GM12873 (cell line): ENCODE results near the gene ERFL.

Source experiments
- TF ChIP-seq, protein P1 (sequence below): IDR thresholded peaks from 2 replicates; pipeline ENCODE4 v1.5.1; 2012; ENCODE audit warnings: low read depth, mild to moderate bottlenecking, moderate library complexity, low read length, control low read depth; ENCODE audit not compliant: insufficient read depth; ENCODE audit errors: missing control alignments

Gene ERFL

DNA sequence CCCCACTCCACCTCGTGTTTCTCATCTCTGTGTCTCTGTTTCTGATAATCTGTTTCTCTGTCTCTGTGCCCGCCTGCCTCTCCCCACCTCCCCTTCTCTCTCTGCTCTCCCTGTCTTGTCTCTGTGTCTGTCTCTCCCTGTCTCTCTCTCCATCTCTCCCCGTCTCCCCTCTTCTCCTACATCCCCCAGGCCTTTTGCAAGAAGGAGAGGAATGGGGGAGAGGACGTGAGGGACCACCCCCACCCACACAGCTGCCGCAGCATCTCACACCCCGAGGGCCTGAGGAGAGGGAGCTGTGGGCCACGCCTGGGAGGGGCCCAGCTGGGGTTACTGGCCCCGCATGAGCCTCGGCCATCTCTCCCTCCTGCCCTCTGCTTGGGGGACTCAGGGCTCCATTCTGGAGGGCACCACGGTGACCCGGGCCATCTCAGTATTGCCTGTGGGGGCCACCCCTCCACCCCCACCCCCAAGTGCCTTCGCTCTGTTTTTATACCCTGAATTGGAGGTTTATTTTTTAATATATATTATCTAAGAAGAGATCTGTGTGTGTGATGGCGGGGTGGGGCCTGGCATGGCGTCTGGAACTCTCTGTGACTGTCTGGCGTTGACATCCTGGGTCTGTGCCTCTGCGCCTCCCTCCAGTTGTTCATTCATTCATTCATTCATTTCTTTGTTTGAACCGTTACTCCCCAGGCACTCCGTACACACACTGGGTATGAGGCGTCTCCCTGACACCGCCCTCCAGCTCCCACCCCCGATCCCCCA, 21.2 kb downstream of the ERFL start:
- TF ChIP-seq, protein P1, sequence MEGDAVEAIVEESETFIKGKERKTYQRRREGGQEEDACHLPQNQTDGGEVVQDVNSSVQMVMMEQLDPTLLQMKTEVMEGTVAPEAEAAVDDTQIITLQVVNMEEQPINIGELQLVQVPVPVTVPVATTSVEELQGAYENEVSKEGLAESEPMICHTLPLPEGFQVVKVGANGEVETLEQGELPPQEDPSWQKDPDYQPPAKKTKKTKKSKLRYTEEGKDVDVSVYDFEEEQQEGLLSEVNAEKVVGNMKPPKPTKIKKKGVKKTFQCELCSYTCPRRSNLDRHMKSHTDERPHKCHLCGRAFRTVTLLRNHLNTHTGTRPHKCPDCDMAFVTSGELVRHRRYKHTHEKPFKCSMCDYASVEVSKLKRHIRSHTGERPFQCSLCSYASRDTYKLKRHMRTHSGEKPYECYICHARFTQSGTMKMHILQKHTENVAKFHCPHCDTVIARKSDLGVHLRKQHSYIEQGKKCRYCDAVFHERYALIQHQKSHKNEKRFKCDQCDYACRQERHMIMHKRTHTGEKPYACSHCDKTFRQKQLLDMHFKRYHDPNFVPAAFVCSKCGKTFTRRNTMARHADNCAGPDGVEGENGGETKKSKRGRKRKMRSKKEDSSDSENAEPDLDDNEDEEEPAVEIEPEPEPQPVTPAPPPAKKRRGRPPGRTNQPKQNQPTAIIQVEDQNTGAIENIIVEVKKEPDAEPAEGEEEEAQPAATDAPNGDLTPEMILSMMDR: no peak

- TF ChIP-seq, protein P1: no peak
Measured at GRCh38 chr19:41906271-41906670, 22.0 kb downstream of the ERFL start.

- TF ChIP-seq, protein P1: no peak
Measured at GRCh38 chr19:41905273-41906002, 22.8 kb downstream of the ERFL start.

DNA sequence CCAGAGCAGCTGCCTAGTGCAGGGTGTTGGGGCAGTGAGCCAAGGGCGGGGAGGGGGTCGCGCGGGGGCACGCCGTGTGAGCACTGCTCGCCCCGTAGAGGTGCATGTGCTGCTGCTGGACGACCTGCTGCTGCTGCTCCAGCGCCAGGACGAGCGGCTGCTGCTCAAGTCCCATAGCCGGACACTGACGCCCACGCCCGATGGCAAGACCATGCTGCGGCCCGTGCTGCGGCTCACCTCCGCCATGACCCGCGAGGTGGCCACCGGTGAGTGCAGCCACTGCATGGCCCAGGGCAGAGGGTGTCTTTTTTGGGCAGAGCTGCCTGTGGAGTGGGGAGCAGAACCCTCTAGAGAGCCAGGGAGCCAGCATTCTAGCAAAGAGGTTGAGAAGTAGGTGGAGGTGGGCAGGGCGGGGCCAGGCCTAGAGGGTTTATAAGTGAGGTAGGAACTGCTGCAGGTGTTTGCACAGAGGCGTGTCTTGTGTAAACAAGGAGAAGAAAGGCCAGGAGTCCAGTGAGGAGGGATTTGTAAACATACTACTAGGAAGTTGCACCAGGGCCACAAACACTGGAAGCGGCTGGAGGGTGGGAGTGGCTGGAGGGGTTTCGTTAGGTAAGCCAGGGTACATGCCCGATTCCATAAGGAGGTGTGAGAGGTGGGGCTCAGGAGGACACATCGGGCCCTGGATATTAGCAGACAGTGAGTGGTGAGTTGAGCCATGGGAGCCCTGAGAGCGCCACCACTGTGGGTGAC, 24.0 kb downstream of the ERFL start:
- TF ChIP-seq, protein P1: no peak

GRCh38 chr19:41903193-41903953, 24.9 kb downstream of the ERFL start:
- TF ChIP-seq, protein P1: no peak

GRCh38 chr19:41902594-41902993, 25.7 kb downstream of the ERFL start:
- TF ChIP-seq, protein P1: no peak
